K562 treated with DMSO at 1 percent for 48 hours (cell line): ENCODE data around the gene RPS27. TPM values are rescaled to one million over a fixed set of nuclear protein-coding genes. Genes with fewer than 3 reads are reported as not detected.

Experiments
- total RNA-seq: library from RNA; unstranded; fragments of 300-600 nt; gene quantifications from 2 replicates; pipeline ENCODE4 v1.2.3, GENCODE V29; 2022; ENCODE audit warnings: low replicate concordance; ENCODE audit errors: extremely low read depth

Gene RPS27
- total RNA-seq = not detected in 2 replicates

DNA sequence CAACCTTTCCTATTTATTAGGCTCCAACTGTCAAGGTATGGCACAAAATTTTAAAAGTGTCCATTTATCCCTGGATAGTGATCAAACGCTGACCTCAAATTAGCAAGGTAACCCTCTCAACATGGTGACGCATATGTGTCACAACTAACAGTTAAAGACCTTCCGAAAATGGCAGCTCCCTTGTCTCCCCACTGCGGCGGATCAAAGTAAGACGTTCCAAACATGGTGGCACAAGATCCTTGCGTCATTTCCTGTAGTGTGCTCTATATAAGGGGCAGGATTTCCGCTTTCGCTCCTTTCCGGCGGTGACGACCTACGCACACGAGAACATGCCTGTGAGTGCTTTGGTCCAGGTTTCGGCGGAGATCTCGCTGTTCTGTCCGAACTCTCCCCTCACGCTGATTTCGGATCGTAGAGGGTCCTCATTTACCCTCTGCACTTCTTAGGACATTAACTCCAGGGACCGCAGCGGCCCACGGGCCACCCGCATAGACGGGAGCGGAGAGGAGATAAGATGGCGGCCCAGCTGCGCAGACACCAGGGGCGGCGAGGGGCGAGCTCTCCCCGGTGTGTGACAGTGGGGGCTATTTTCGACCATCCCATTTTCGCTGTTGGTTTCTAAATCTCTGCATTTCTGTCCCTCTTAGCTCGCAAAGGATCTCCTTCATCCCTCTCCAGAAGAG is at the start of gene RPS27:
Gene RPS27, plus strand, starts transcription at position 295 of the 683 bp plus-strand sequence. Its CDS starts 35 bp downstream, at position 330.

GRCh38 chr1:153946622-153947241 is 43.8 kb upstream of the RPS27 start, which contains the start of gene DENND4B:
Gene DENND4B (minus strand): TSS chr1:153946718. CDS start chr1:153944374, 2,344 bp downstream.

DNA sequence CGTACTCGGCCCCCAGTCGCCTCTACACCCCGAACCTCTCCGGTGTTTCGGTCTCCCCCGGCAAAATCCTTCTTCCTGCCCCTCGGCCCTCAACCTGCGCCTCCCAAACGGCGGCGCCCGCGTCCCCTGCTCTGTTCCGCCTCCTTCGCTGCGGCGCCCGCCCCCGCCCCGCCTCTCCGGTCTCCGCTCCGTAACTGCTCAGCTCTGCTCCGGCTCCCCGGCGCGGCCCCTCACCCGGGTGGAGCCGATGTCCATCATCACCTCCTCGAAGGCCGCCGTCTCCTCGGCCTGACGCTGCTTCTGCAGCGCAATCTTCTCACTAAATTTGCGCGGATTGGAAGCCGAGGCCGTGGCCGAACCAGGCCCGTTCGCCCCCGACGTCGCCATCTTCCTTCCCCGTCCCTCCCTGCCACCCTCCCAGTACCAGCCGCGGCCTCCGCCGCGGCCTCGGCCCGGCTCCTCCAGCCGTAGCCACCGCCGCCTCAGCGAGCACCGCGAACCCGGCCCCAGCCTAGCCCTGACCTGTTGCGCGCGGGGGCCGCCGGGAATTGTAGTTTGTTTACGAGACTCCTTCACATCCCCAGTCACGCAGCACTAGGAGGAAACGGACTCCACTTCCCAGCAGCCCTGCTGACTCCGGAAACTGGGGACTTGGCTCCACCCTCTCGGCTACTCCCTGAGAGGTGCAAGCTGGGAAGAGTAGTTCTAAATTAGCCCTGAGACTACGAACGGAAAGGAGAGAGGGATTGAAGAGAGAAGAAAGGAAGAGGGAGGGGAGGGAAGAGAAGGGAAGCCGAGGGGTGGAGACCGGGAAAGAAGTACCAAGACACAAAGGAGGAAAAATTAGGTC is 32.2 kb upstream of the RPS27 start, which contains the start of gene CRTC2:
Gene CRTC2, minus strand, starts transcription at position 502 of the 850 bp plus-strand sequence. Its CDS starts 115 bp downstream, at position 387.

GRCh38 chr1:153963030-153963849 is 27.3 kb upstream of the RPS27 start, which contains the start of gene SLC39A1:
Gene SLC39A1 (minus strand): TSS chr1:153963537. CDS start chr1:153962715, 822 bp downstream.

GRCh38 chr1:153967107-153967999 is 23.2 kb upstream of the RPS27 start, which contains the start of gene CREB3L4:
Gene CREB3L4 (plus strand): TSS chr1:153967902. CDS start chr1:153968526, 624 bp downstream.

DNA sequence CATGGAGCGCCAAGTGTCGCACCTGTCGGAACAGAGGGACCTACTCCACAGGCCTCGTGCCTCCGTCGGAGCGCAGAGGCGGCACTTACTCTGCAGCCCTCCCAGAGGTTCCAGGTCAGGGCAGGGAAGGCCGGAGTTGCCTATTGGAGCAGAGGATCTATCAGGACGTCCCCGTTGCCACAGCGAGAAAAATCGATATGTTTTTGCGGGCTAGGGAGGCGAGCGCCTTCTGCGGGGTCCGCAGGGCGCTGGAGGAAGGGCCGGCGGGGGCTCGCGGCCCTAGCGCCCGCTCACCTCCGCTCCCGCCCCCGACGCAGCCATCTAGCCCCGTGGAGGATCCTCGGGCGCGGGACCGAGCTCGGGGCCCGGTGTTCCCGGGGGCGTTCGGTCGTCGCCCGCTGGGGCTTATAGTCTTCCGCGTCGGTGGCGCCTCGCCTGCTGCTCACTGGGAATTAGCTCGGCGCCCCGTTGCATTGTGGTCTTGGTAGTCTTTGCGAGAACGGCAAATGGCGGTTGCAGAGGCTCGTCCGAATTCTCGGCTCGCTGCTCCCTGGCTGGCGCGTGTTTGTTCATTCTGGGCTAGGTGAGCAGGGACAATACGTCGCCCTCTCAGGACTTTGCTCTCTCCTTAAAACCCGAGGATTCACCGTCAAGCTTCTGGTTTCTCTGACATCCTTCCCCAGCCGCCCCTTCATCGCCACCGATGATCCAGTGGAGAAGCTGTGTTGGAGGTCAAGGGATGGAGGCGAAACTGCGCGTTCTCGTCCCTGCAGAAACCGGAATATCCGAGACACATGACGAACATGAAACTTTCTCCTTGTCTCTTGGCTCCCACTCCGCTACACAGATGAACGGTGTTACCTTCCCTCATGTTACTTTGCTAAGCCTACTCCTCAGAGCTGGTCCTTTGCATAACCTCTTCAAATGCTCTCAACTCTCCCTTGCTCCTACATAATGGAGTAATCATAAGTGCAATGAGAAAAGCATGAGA is 13.0 kb upstream of the RPS27 start, which contains the start of gene JTB:
Gene JTB, minus strand, starts transcription at position 425 of the 991 bp plus-strand sequence. Its CDS starts 422 bp downstream, at position 3.

DNA sequence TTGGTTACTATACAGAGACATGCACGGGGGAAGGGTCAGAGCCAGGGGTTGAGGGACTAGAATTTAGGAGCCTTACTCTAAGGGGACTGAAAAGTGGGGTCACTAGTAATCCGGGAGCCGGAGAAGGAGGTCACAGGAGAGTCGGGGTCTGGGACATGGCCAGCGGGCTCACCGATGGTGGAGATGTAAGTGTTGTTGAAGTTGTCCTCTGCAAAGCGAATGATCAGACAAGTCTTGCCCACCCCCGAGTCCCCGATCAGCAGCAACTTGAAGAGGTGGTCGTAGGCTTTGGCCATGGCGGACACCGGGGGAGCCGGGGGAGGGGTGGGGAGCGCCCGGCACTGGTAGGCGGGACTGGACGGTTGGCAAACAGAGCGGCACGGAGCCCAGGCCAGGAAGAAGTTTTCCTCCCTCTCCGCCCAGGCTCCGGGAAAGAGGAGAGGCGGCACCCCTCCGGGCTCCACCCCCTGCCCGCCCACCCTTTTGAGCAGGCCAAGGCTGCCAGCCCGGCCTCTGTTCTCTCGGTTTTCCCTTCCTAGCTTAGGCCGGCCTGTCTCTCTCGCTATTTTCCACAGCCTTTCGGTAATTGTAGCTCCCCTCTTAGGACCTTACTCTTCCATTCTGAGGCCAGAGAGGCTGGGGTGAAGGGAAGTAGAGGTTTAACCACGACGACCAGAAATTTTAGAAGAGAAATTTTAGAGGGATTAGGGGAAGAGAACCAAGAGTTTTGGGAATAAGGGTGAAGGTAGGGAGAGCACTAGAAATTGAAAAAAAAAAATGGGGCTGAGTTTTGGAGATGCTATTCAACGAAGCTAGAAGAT is 4.4 kb upstream of the RPS27 start, which contains the start of gene RAB13:
Gene RAB13, minus strand, starts transcription at position 399 of the 821 bp plus-strand sequence. Its CDS starts 103 bp downstream, at position 296.

Other genes starting within 250 kb of the RPS27 start
- gene SLC27A3, start 215.4 kb upstream of the RPS27 start, total RNA-seq = not detected in 2 replicates
- gene GATAD2B, start 67.8 kb upstream of the RPS27 start, total RNA-seq = not detected in 2 replicates
- not detected in 2 replicates for gene DENND4B, start 44.0 kb upstream of the RPS27 start, total RNA-seq
- not detected in 2 replicates for gene CRTC2, start 32.1 kb upstream of the RPS27 start, total RNA-seq
- gene SLC39A1, start 27.2 kb upstream of the RPS27 start, total RNA-seq = not detected in 2 replicates
- gene CREB3L4, start 22.9 kb upstream of the RPS27 start, total RNA-seq = not detected in 2 replicates
- gene JTB, start 13.1 kb upstream of the RPS27 start, total RNA-seq = not detected in 2 replicates
- gene RAB13, start 4.4 kb upstream of the RPS27 start, total RNA-seq = not detected in 2 replicates
- not detected in 2 replicates for gene NUP210L, start 164.3 kb downstream of the RPS27 start, total RNA-seq
- gene TPM3, start 201.3 kb downstream of the RPS27 start, total RNA-seq = 253 TPM in 1 of 2 replicates, not detected in the other
- not detected in 2 replicates for gene CFAP141, start 215.6 kb downstream of the RPS27 start, total RNA-seq
- not detected in 2 replicates for gene UBAP2L, start 230.2 kb downstream of the RPS27 start, total RNA-seq